Lung (tissue), 12 donors: Measurements from ENCODE around the gene VPS33A. TPM values are rescaled to one million over a fixed set of nuclear protein-coding genes. Genes with fewer than 3 reads are reported as not detected.

Experiments used
- ATAC-seq: fragments of 200-7000 bp; cut with Tn5 transposase; one replicate; pipeline ENCODE4 v1.9.1; 2020; ENCODE audit warnings: moderate number of reproducible peaks; ENCODE audit not compliant: insufficient read depth, low FRiP score
- DNase-seq, 3 donors: peaks; one replicate each; pipeline ENCODE4 v3.0.0-alpha.2; 2013 to 2017
- H3K27ac ChIP-seq, 2 donors: one replicate each; pipeline ENCODE4 v1.5.1; 2013; ENCODE audit warnings: mild to moderate bottlenecking in 2 of 2, moderate library complexity in 2 of 2, control low read depth in 1 of 2, inconsistent platforms in 1 of 2, low read depth in 1 of 2, low read length in 1 of 2
- H3K27me3 ChIP-seq, 3 donors: one replicate each; pipeline ENCODE4 v1.5.1; 2013; ENCODE audit warnings: low read length in 2 of 3; ENCODE audit not compliant: control insufficient read depth in 3 of 3, insufficient read depth in 3 of 3
- H3K36me3 ChIP-seq, 4 donors: one replicate each; pipeline ENCODE4 v1.5.1; 2013; ENCODE audit warnings: low read length in 4 of 4, mild to moderate bottlenecking in 1 of 4, moderate library complexity in 1 of 4; ENCODE audit not compliant: control insufficient read depth in 4 of 4, insufficient read depth in 4 of 4
- H3K4me1 ChIP-seq, 5 donors: one replicate each; pipeline ENCODE4 v1.5.1; 2013; ENCODE audit warnings: low read length in 5 of 5, mild to moderate bottlenecking in 2 of 5, moderate library complexity in 1 of 5; ENCODE audit not compliant: control insufficient read depth in 5 of 5, insufficient read depth in 5 of 5
- H3K4me3 ChIP-seq: one replicate; pipeline ENCODE4 v1.5.1; 2013; ENCODE audit warnings: mild to moderate bottlenecking, control low read depth, moderate library complexity
- H3K9ac ChIP-seq, 2 donors: one replicate each; pipeline ENCODE4 v1.5.1; 2013; ENCODE audit warnings: low read length in 2 of 2, control low read depth in 1 of 2; ENCODE audit not compliant: insufficient read depth in 1 of 2
- H3K9me3 ChIP-seq, 4 donors: one replicate each; pipeline ENCODE4 v1.5.1; 2013; ENCODE audit warnings: low read length in 3 of 4, mild to moderate bottlenecking in 1 of 4, moderate library complexity in 1 of 4; ENCODE audit not compliant: control insufficient read depth in 4 of 4, insufficient read depth in 3 of 4
- CTCF ChIP-seq: IDR thresholded peaks from 2 replicates; pipeline ENCODE4 v1.5.1; 2012; ENCODE audit warnings: mild to moderate bottlenecking; ENCODE audit errors: control extremely low read depth, extremely low read depth
- WGBS, 2 donors: extraction: QIAGEN DNeasy Blood & Tissue Kit; methylation state at CpG; one replicate each; pipeline ENCODE4 v1.1.7; 2013; 5-methylcytosine and 5-hydroxymethylcytosine counted together
- polyA plus RNA-seq, 2 donors: library from polyadenylated mRNA; stranded (reverse); fragments of 200-250 nt; gene quantifications; one replicate each; pipeline ENCODE4 v1.2.1, GENCODE V29; 2013
- total RNA-seq, 2 donors: library from RNA; depleted of rRNA in 1 of 2; stranded (reverse); fragments of >200 nt in 1 of 2; gene quantifications; one replicate each; pipeline ENCODE4 v1.2.1, GENCODE V29; 2014 to 2021
- donor health status: control.
- donor health status: control.
- donor health status: Bipolar disorder and iron deficiency.
- donor health status: healthy.
- donor health status: DM: yes; HTN: yes; CAD: no.

The VPS33A gene
- total and polyA plus RNA-seq, 4 donors = 8.1 to 17.6 (median 15.4) TPM

GRCh38 chr12:122206111-122206881 lies 60.0 kb downstream of the VPS33A start:
- H3K4me1 ChIP-seq = peaks cover 0 to 9% (median 4%) of the 10 kb centered on the region in 5 donors
- no peak overlapping the region for H3K9ac ChIP-seq
- no peak overlapping the region for H3K27ac ChIP-seq
- ATAC-seq = no peak
- no peak for DNase-seq
- no peaks in the 10 kb centered on the region for H3K9me3 ChIP-seq
- peaks cover 10 to 23% (median 21%) of the 10 kb centered on the region in 4 donors for H3K36me3 ChIP-seq
- TF ChIP-seq CTCF = no peak
- WGBS, 2 donors = 73 to 85% methylated on average over 27 of the region's 27 CpGs
- H3K27me3 ChIP-seq = peaks cover 0 to 28% (median 22%) of the 10 kb centered on the region in 3 donors
- no peak overlapping the region for H3K4me3 ChIP-seq

GRCh38 chr12:122205053-122205925 lies 61.0 kb downstream of the VPS33A start:
- DNase-seq = no peak
- Histone ChIP-seq H3K9ac (no peak overlapping the region), H3K27me3 (peaks cover 0 to 37% (median 22%) of the 10 kb centered on the region in 3 donors), H3K9me3 (no peaks in the 10 kb centered on the region), H3K4me1 (peaks cover 0 to 9% (median 4%) of the 10 kb centered on the region in 5 donors), H3K4me3 (no peak overlapping the region), H3K27ac (no peak overlapping the region), H3K36me3 (peaks cover 5 to 20% (median 18%) of the 10 kb centered on the region in 4 donors)
- WGBS, 2 donors = 44 to 46% methylated on average over 23 of the region's 23 CpGs
- TF ChIP-seq CTCF = no peak
- ATAC-seq = no peak

- 11 to 13% methylated on average over 54 to 71 of the region's 71 CpGs for WGBS, 2 donors
- Histone ChIP-seq H3K9me3 (no peaks in the 10 kb centered on the region), H3K27ac (no peak overlapping the region), H3K4me1 (peaks cover 0 to 9% (median 4%) of the 10 kb centered on the region in 5 donors), H3K27me3 (peaks cover 0 to 42% (median 24%) of the 10 kb centered on the region in 3 donors), H3K4me3 (no peak overlapping the region), H3K36me3 (peaks cover 5 to 18% (median 14%) of the 10 kb centered on the region in 4 donors), H3K9ac (no peak overlapping the region)
- no peak for DNase-seq
- TF ChIP-seq CTCF = no peak
- ATAC-seq = no peak
Measured at GRCh38 chr12:122204167-122205052, 61.9 kb downstream of the VPS33A start.
